IPS DF 4.7 (cell line): Measurements from ENCODE around the gene VCL.
"Not testable (repeated sequence)": the region's sequence is repeated elsewhere in the genome, so short reads cannot be mapped to it uniquely, and the experiment has no call there.

Experiments
- DNase-seq: peaks from one replicate; pipeline ENCODE4 v3.0.0-alpha.2; 2013; ENCODE audit warnings: low spot score; ENCODE audit errors: extremely low read depth

VCL gene

DNA sequence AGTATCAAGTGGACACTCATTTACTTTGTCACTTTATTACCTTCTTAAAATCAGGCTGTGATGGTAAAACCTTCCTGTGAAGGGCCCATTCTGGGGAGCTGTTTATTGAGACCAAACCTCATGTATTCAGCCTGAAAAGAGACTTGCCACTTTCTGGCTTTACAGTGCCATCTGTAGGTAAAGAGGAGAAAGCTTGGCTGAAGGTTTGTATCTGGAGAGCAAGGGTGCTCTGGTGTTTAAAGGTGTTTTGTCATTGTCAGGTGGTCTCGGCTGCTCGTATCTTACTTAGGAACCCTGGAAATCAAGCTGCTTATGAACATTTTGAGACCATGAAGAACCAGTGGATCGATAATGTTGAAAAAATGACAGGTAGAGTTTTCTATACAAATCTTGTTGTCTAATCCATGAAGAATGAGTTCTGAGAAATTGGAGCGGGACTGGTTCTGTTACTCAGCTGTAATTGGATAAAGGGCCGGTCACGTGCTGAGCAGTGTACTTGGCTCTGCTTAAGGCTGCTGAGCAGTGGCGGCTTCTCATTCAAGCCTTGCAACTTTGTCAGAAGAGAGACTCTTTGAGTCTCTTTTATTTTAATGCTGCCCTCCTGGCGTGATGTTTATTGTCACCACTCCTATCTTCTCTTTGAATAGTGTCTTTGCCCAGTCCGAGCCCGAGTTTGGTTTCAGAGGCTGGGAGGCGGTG lies 105.8 kb downstream of the VCL start:
- DNase-seq = no peak

DNA sequence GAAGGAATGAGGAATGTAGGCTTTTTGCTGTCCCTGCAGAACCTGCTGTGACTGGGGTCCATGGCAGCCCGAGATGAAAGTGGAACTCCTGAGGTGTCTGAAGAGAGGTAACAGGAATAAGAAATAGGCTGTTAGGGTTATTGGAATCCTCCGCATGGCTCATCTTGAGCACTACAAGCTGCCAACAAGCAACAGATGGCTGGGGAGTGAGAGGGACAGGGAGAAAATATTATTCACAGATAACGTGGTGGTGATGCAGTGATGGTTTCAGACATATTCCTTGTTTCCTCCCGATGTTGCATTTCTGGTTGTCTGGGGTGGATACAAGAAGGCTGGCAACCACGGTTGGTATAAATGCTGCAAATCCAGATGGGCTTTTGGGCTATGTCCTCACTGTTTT lies 106.6 kb downstream of the VCL start:
- DNase-seq = no peak

DNA sequence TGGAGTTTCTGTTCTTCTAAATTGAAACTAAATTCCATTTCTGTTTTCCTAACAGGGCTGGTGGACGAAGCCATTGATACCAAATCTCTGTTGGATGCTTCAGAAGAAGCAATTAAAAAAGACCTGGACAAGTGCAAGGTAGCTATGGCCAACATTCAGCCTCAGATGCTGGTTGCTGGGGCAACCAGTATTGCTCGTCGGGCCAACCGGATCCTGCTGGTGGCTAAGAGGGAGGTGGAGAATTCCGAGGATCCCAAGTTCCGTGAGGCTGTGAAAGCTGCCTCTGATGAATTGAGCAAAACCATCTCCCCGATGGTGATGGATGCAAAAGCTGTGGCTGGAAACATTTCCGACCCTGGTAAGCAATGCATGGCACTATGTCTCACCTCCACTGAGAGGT lies 107.1 kb downstream of the VCL start:
- DNase-seq = no peak

DNA sequence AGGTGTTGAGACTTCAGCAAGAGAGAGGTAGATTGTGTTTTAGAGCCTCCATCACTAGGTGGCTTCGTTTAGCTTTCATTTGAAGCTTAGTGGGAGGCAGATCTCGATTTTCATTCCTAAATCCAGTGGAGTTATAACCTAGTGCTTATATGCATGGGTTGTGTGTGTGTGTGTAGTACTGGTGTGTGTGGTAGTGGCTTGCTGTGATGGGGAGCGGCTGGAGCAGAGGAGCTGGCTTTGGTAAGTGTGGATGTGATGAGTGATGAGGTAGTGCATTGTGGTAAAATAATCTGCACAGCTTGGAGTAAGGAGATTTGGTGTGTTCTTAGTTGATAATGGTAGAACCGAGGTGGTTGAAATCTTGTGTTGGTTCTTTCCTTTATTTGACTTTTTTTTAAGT lies 109.5 kb downstream of the VCL start:
- no peak for DNase-seq

DNA sequence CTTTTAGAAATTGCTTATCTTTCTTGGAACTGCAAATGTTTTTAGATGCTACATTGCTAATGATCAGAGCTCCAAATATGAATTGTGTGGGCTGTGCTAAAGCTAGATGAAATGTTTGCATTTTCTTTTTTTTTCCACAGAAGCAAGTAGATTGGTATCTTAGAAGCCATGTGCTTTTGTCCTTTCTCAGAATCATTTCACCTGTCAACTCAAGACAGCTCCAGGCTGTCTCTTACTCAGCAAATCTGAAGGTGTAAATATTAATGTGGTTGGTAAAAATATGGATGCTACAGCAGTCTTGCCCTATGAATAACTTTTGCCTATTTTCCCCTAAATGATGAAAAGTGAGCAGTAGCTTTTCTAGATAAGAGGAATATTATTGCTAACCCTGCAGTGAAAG lies 111.5 kb downstream of the VCL start:
- DNase-seq = no peak

DNA sequence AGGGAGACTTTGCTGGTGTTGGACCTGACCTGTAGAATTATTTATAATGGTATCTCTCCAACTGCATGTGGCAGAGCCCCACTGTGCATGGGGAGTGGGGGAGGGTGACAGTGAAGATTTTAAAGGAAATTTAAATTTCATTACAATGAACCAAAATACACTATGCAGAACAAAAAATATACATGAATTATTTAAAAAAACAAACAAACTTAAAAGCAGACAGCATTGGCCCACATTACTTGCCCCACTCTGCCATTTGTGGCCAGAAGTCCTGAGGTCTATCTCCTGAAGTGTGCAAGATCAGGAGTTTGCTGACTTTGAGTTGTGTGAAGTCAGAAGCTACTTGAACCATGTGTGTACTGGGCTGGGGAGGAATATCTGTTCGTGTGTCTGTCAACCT lies 112.2 kb downstream of the VCL start:
- no peak for DNase-seq

DNA sequence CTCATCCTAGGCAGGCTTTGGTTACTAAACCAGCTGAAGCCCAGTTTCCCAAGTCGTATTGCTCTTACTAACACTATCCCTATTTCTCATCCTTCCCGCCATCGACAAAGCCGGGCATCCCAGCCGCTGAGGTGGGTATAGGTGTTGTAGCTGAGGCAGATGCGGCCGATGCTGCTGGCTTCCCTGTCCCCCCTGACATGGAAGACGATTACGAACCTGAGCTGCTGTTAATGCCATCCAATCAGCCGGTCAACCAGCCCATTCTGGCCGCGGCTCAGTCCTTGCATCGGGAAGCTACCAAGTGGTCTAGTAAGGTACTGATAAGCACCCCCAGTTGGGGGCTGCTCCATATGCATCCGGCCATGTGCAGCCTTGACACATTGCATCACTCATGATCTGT lies 113.9 kb downstream of the VCL start:
- no peak for DNase-seq

DNA sequence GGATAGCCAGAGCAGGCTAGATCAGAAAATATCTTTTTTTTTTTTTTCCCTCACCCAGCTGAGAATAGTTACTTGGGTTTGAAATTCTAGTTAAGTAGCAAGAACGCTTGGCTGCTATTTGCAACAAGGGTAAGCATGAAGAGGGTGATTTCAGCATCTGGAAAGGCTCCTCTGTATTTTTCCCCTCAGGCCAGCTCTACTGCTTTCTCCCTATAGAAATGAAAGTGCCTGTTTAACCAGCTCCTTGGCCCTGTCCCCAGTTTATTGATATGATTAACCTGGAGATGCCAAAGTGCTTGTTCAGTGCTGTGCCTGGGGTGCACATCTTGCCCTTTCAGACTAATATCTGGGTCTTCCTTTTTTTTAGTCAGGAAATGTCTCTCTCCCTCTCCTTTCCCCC lies 115.6 kb downstream of the VCL start:
- DNase-seq = no peak

DNA sequence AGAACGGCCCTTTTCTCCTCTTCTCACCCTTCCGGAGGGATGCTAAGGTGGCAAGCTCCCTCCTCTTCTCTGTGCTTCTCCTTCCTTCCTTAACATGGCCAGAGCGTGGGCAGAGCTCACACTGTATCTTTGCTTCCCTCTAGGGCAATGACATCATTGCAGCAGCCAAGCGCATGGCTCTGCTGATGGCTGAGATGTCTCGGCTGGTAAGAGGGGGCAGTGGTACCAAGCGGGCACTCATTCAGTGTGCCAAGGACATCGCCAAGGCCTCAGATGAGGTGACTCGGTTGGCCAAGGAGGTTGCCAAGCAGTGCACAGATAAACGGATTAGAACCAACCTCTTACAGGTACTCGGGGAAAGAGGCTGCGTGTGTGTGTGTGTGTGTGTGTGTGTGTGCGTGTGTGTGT lies 116.1 kb downstream of the VCL start:
- no peak for DNase-seq

DNA sequence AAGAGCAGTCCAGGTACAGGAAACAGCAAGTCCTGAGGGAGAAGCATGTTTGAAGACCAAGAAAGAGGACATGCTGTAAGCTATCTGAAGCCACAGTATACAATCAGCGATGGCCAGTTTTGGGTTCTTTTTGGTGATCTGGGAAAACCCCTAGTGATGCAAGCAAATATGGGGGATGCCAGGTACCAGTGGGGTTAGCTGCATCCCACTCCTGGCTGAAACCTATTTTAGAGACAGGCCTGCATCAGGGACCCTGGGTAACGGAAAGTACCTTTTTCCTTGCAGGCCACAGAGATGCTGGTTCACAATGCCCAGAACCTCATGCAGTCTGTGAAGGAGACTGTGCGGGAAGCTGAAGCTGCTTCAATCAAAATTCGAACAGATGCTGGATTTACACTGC lies 119.8 kb downstream of the VCL start:
- DNase-seq = no peak

DNA sequence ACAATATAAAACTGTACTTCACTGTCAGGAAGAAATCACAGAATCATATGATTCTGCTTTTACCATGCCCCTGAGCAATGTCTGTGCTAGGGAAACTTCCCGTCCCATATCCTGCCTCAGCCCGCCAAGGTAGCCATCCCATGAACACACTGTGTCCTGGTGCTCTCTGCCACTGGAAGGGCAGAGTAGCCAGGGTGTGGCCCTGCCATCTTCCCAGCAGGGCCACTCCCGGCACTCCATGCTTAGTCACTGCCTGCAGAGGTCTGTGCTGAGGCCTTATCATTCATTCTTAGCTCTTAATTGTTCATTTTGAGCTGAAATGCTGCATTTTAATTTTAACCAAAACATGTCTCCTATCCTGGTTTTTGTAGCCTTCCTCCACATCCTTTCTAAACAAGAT lies 120.9 kb downstream of the VCL start:
- no peak for DNase-seq

DNA sequence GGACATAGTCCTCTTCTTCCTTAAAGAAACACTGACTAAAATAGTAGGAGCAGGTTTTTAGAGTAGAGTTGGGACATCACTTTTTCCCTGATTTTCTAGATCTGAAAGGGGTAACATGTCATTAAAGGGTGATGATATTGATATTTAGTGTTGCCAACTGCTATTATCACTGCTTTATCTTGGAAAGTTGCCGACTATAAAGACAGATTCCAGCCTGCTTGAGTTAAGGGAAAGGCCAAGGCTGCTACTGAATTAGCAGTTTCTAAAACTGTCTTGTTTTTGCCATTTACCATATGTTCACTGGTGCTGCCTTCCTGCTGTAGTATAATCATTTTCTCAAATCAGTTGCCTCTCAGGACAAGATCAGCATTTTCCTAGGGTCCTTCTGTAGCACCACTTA lies 123.0 kb downstream of the VCL start:
- DNase-seq = no peak

DNA sequence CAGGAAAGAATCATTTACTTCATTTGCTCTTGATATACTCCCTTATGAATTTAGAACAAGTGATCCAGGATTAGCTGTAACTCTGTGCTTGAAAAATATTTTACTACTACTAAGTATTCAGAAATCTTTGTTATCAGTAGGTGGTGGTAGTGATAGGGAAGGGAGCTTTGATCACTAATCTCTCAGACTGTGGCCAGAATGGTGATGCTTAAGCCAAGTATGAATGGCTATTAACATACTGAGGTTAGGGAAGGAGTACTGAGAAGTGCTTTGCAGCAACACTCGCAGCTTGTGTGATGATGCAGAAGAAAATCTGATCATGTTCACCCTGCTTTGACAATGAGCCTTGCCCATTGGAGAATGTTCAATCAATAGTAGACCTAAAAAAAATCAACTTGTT lies 123.5 kb downstream of the VCL start:
- no peak for DNase-seq

DNA sequence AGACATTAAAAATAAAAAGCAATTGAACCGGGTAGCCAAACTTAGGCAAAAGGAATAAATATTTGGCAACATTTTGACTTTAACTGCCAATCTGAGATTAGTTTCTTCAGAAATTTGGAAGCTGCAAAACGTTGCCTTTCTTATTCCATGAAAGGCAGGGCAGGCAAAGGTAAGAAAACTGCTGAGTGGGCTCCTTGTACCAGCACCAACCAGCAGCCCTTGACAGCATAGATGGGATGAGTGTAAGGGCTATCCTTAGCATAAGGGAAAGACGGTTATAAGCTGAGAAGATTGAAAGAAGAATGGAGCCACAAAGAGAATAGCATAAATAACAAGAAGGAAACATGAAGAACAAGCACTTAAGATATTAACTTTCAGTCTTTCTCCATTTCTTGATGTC lies 124.1 kb downstream of the VCL start:
- DNase-seq = no peak

DNA sequence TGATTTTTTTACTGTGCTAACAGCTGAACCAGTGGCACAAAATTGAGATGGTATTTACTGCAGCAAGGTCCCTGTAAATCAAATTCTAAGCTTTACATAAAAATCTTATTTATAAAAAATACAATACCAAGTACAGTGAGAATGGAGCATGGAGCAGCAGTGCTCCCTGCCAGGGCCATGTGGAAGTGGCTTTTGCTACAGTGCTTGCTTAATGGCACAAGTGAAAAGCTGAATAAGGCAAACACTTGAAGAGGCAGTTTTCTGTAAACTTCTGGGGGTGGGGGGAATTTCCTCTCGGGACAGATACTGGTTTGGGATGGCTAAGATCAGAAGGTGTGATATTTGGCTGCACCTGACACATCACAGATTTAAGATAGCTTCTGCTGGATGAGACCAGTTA lies 125.2 kb downstream of the VCL start:
- no peak for DNase-seq

DNA sequence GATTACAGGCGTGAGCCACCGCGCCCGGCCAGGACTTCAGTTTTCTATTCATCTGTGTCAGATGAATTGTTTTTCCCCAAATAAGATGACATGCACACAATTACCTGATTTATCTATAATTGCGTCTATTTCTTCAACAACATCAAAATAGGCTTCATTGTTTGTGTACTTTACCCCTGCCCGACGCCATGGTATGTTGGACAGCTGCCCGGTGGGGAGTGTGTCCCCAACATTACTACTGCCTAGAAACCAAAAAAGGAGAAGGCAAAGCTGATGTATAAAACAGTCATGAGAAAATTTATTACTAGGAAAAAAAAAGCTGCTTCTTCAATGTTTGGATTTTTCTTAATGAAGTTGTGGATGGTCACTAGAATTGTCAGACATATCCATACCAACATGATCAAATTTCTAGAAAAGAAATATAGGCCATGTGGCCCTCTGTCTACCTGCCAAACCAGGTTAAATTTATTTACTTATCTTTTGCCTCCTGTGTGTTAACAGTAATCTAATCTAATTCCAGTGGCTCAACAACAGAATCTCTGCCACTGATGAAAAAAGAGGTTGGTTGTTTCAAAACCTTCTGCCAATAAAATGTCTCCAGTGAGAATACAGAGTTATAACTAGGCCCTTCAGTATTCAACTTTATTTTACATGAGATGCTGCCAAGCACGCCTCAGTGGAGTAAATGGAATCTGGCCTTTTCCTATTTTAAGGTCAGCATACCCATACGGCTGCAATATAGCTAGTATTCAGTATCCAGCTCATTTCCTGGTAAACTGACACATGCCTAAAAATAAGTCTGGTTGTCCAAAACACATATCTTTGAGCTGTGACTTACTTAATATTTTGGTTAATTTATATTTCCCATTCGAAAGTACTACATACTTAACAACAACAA lies 136.3 kb downstream of the VCL start:
- no peak for DNase-seq

DNA sequence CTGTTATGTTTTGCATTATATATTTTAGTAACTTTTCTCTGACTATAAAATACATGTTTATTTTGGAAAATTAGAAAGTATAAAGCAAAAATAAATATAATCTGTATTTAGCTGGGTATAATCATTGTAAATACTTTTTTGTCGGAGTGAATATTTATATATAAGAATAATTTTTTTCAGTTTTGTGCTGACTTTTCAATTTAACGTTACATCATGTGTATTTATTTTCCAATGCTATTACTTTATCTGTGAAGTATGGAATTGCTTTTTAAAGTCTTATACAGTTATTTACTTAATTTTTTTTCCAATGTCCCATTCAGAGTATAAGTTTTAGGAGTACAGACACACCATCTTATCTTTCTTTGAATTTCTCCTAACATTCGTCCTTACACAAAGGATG lies 137.5 kb downstream of the VCL start:
- no peak for DNase-seq

DNA sequence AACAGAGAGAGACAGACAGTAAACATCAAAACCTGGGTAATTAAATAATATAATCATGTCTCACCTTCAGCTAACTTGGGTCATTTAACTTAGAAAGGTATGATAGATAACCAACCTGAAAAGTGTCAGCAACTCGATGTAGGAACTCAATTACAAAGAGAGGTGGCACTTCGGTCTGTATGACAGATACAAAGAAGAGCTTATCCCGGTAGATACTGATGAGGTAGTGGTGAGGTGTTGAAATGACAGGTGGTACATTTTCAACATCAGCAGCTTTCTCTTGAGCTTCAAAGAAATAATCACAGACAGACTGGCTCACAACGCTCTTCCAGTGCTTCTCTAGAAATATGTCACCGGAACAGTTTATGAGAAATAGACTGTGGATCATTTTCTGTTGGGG lies 140.1 kb downstream of the VCL start:
- no peak for DNase-seq

DNA sequence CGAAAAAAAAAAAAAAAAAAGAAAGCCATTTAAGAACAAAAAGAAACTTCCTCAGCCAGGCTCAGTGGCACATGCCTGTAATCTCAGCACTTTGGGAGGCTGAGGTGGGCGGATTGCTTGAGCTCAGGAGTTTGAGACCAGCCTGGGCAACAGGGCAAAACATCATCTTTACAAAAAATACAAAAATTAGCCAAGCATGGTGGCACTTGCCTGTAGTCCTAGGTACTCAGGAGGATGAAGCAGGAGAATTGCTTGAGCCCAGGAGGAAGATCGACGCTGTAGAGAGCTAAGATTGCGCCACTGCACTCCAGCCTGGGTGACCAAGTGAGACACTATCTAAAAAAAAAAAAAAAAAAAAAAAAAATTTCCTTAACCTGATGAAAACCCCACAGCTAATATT lies 140.7 kb downstream of the VCL start:
- not testable (repeated sequence) for DNase-seq

DNA sequence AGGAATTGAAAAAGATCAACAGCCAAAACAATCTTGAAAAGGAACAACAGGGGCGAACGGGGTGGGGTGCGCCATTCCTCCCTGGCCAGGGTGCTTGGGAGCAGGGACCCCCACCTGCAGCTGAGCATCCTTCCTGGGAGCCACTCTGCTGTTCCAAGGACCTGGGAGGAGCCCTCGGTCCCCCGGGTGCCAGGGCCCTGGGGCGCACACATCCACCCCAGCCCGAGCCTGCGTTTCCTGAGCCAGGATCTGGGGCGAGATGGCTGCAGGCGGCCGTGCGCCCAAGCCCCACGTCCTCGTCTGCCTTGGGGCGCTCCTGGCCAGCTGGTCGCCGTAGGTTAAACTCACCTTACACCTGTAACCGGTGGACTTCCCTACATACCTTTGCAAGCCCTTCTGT lies 142.1 kb downstream of the VCL start:
- no peak for DNase-seq

DNA sequence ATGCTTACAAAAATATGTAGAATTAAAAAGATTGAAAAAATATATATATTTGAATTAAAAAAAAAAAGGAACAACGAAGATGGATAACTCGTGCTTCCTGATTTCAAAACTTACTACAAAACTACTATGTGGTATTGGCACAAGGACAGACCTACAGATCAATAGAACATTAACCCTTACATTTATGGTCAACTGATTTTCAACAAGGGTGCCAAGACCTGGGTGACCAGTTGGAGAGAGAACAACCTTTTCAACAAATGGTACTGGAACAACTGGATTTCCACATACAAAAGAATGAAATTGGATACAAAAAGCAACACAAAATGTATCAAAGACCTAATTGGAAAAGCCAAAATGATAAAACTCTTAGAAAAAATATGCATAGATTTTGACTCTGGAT lies 142.6 kb downstream of the VCL start:
- no peak for DNase-seq

DNA sequence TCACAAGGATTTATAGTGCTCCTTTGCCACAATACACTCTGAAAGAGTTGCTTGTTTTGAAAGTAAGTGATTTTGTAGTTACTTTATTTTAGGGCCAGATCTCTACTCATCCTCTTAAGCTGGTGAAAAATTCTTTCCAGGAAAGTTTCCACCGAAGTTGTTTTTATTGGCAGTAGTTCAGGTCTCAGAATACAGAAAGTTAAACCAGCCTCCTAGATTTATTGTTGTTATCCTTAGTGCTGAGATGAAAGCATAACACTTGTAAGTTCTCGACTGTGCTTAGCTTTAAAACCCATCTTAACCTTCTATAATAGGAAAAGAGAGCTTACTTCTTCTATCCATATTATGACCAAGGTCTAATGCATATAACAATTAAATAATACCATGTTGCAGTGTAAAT lies 147.2 kb downstream of the VCL start:
- DNase-seq = no peak

DNA sequence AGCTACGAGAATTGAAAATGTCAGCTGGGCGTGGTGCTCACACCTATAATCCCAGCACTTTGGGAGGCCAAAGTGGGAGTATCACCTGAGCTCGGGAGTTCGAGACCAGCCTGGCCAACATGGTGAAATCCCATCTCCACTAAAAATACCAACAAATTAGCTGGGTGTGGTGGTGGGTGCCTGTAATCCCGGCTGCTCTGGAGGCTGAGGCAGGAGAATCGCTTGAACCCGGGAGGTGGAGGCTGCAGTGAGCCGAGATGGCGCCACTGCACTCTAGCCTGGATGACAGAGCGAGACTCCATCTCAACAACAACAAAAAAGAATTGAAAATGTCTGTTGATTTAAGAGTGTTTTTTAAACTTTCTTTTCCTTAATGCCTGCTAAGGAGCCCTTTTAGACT lies 149.1 kb downstream of the VCL start:
- DNase-seq = not testable (repeated sequence)
